SK-N-SH (cell line): ENCODE data around the gene HPCAL1. TPM values are rescaled to one million over a fixed set of nuclear protein-coding genes. Genes with fewer than 3 reads are reported as not detected.

ENCODE experiments used
- CTCF ChIA-PET: fragments of 300-600, 350-600 bp; formaldehyde crosslinking; extraction: SDS; loops from one replicate; lab custom pipeline; 2021; lab: Yijun Ruan, JAX
- POLR2A ChIA-PET: fragments of 350-600 bp; sonication (Branson Sonifier 250); formaldehyde crosslinking; extraction: SDS; loops from one replicate; lab custom pipeline; 2020; ENCODE audit warnings: antibody characterized with exemption, inconsistent platforms; lab: Yijun Ruan, JAX
- DNase-seq: peaks from one replicate; pipeline ENCODE4 v3.0.0; 2012
- H2AFZ ChIP-seq: fragments of 200-600 bp; sonication (generic); 2 replicates; pipeline ENCODE4 v1.8.1; 2016; ENCODE audit warnings: antibody characterized with exemption, mild to moderate bottlenecking, low read depth
- H3F3A ChIP-seq: fragments of 200-600 bp; sonication (generic); replicated peaks from 2 replicates; pipeline ENCODE3; 2016; ENCODE audit warnings: antibody characterized with exemption, mild to moderate bottlenecking; ENCODE audit not compliant: insufficient read depth
- H3K27ac ChIP-seq, 2 experiments: fragments of 200-500 bp in 1 of 2; fragments of 200-600 bp in 1 of 2; sonication (Bioruptor generic) in 1 of 2; sonication (generic), shearing (Covaris generic) in 1 of 2; 2 replicates each; pipeline versions ENCODE4 v1.5.1 to v1.6.1; 2014 to 2016; ENCODE audit warnings: low read depth in 2 of 2, inconsistent platforms in 1 of 2, low read length in 1 of 2, mild to moderate bottlenecking in 1 of 2, mixed read lengths in 1 of 2
- H3K27me3 ChIP-seq: fragments of 200-600 bp; sonication (generic), shearing (Covaris generic); 2 replicates; pipeline ENCODE4 v1.6.1; 2016; ENCODE audit warnings: mixed run types; ENCODE audit not compliant: insufficient read depth
- H3K36me3 ChIP-seq, 2 experiments: fragments of 200-500 bp in 1 of 2; fragments of 200-600 bp in 1 of 2; sonication (Bioruptor generic) in 1 of 2; sonication (generic) in 1 of 2; replicated peaks in 1 of 2; 2 replicates each; pipeline versions ENCODE3 to v1.5.1; 2014 to 2016; ENCODE audit warnings: low read length in 1 of 2, mild to moderate bottlenecking in 1 of 2; ENCODE audit not compliant: insufficient read depth in 2 of 2, control insufficient read depth in 1 of 2
- H3K4me1 ChIP-seq, 2 experiments: fragments of 200-500 bp in 1 of 2; fragments of 200-600 bp in 1 of 2; sonication (Bioruptor generic) in 1 of 2; sonication (generic), shearing (Covaris generic) in 1 of 2; 2 replicates each; pipeline versions ENCODE4 v1.5.1 to v1.6.1; 2014 to 2016; ENCODE audit warnings: low read depth in 1 of 2, low read length in 1 of 2, mixed run types in 1 of 2; ENCODE audit not compliant: insufficient read depth in 2 of 2, control insufficient read depth in 1 of 2
- H3K4me2 ChIP-seq: fragments of 200-600 bp; sonication (generic), shearing (Covaris generic); 2 replicates; pipeline ENCODE4 v1.6.1; 2017; ENCODE audit warnings: mixed run types
- H3K4me3 ChIP-seq, 2 experiments: fragments of 200-500 bp in 1 of 2; fragments of 200-600 bp in 1 of 2; sonication (Bioruptor generic) in 1 of 2; sonication (generic), shearing (Covaris generic) in 1 of 2; 2 replicates each; pipeline versions ENCODE4 v1.5.1 to v1.8.1; 2014 to 2016; ENCODE audit warnings: low read depth in 2 of 2, inconsistent platforms in 1 of 2, low read length in 1 of 2, mild to moderate bottlenecking in 1 of 2, mixed read lengths in 1 of 2, moderate library complexity in 1 of 2
- H3K79me2 ChIP-seq: fragments of 200-600 bp; sonication (generic); 2 replicates; pipeline ENCODE4 v1.8.1; 2017; ENCODE audit warnings: mild to moderate bottlenecking; ENCODE audit not compliant: insufficient read depth
- H3K9ac ChIP-seq: fragments of 200-600 bp; sonication (generic); 2 replicates; pipeline ENCODE4 v1.6.1; 2017; ENCODE audit warnings: mixed run types
- H3K9me2 ChIP-seq: fragments of 200-600 bp; sonication (generic); 2 replicates; pipeline ENCODE4 v1.6.1; 2017; ENCODE audit warnings: mixed run types
- H3K9me3 ChIP-seq: fragments of 200-600 bp; sonication (generic); 2 replicates; pipeline ENCODE4 v1.6.1; 2017; ENCODE audit warnings: mixed run types, mild to moderate bottlenecking, moderate library complexity
- H4K20me1 ChIP-seq: fragments of 200-600 bp; sonication (generic); 2 replicates; pipeline ENCODE4 v1.6.1; 2017; ENCODE audit warnings: mild to moderate bottlenecking, mixed run types; ENCODE audit not compliant: insufficient read depth
- CHD2 ChIP-seq: fragments of 150-350 bp; IDR thresholded peaks from 2 replicates; pipeline ENCODE4 v1.6.1; 2018; ENCODE audit warnings: low read length; ENCODE audit not compliant: partially characterized antibody
- CTCF ChIP-seq: fragments of 200-600 bp; sonication (generic); IDR thresholded peaks from 2 replicates; pipeline ENCODE4 v1.6.1; 2017; ENCODE audit warnings: antibody characterized with exemption, mild to moderate bottlenecking, moderate library complexity
- GABPA ChIP-seq: IDR thresholded peaks from 2 replicates; pipeline ENCODE4 v1.4.0; 2012; ENCODE audit warnings: low read depth, mild to moderate bottlenecking
- IRF3 ChIP-seq: fragments of 150-350 bp; IDR thresholded peaks from 2 replicates; pipeline ENCODE4 v1.6.1; 2016; ENCODE audit warnings: mild to moderate bottlenecking, low read depth, low read length
- JUND ChIP-seq: IDR thresholded peaks from 2 replicates; pipeline ENCODE4 v1.4.0; 2012
- MEF2A ChIP-seq: IDR thresholded peaks from 2 replicates; pipeline ENCODE4 v1.4.0; 2012; ENCODE audit warnings: low read depth, borderline replicate concordance
- MXI1 ChIP-seq: IDR thresholded peaks from 2 replicates; pipeline ENCODE4 v1.6.1; 2012; ENCODE audit warnings: mild to moderate bottlenecking, low read depth, low read length, improper control_type of control experiment
- NFIC ChIP-seq: IDR thresholded peaks from 2 replicates; pipeline ENCODE4 v1.4.0; 2012; ENCODE audit warnings: borderline replicate concordance
- NRF1 ChIP-seq: IDR thresholded peaks from 2 replicates; pipeline ENCODE4 v1.6.1; 2012; ENCODE audit warnings: low read depth, mild to moderate bottlenecking, low read length
- POLR2AphosphoS5 ChIP-seq: IDR thresholded peaks from 2 replicates; pipeline ENCODE4 v1.6.1; 2012; ENCODE audit warnings: low read depth, low read length
- RCOR1 ChIP-seq: fragments of 150-350 bp; IDR thresholded peaks from 2 replicates; pipeline ENCODE4 v1.6.1; 2017; ENCODE audit warnings: antibody characterized with exemption, low read length
- REST ChIP-seq: IDR thresholded peaks from 2 replicates; pipeline ENCODE4 v1.6.1; 2012; ENCODE audit warnings: mild to moderate bottlenecking, low read depth, low read length, moderate library complexity
- RFX5 ChIP-seq: IDR thresholded peaks from 2 replicates; pipeline ENCODE4 v1.6.1; 2012; ENCODE audit warnings: mild to moderate bottlenecking, improper control_type of control experiment, low read length
- RXRA ChIP-seq: IDR thresholded peaks from 2 replicates; pipeline ENCODE4 v1.4.0; 2012; ENCODE audit warnings: low read depth, mild to moderate bottlenecking, borderline replicate concordance
- SIN3A ChIP-seq: IDR thresholded peaks from 2 replicates; pipeline ENCODE4 v1.6.1; 2012; ENCODE audit warnings: low read depth, mild to moderate bottlenecking, low read length, moderate library complexity, borderline replicate concordance
- USF1 ChIP-seq: IDR thresholded peaks from 2 replicates; pipeline ENCODE4 v1.4.0; 2012; ENCODE audit warnings: low read depth, borderline replicate concordance
- USF2 ChIP-seq: fragments of 150-350 bp; IDR thresholded peaks from 2 replicates; pipeline ENCODE4 v1.6.1; 2017; ENCODE audit warnings: antibody characterized with exemption, low read length, low read depth, borderline replicate concordance
- WGBS: methylation state at CpG from one replicate; pipeline ENCODE4 v1.1.6; 2017; ENCODE audit warnings: low lambda C conversion rate; 5-methylcytosine and 5-hydroxymethylcytosine counted together
- polyA plus RNA-seq, 3 experiments: library from polyadenylated mRNA; depleted of rRNA; stranded (reverse); fragments of >200 nt; gene quantifications; 2 replicates each; pipeline ENCODE4 v1.2.3, GENCODE V29; 2012

Gene HPCAL1
- polyA plus RNA-seq, 1 of the 3 experiments (the other 2 are of a cell fraction), result 77.0 TPM

GRCh38 chr2:10370390-10370789 lies 67.7 kb downstream of the HPCAL1 start:
- no peak overlapping the region for H3K4me3 ChIP-seq
- no peaks in the 10 kb centered on the region for H3K36me3 ChIP-seq
- no peak overlapping the region for H2AFZ ChIP-seq
- peaks cover 0 to 78% of the 10 kb centered on the region in 2 experiments; a peak in 1 of 4 replicates for H3K4me1 ChIP-seq
- TF ChIP-seq MEF2A, result no peak
- TF ChIP-seq NFIC, result no peak
- no peak for TF ChIP-seq CHD2
- TF ChIP-seq POLR2AphosphoS5, result no peak
- TF ChIP-seq SIN3A, result no peak
- TF ChIP-seq RFX5, result no peak
- no peak for TF ChIP-seq USF2
- no peak for TF ChIP-seq IRF3
- H3F3A ChIP-seq, result no peaks in the 10 kb centered on the region
- no peak overlapping the region for H3K9ac ChIP-seq
- peak; percentile 61 for DNase-seq
- no peak overlapping the region; a peak in 1 of 4 replicates for H3K27ac ChIP-seq
- ChIA-PET CTCF (no interaction called here), POLR2A (no interaction called here)
- no peaks in the 10 kb centered on the region for H3K27me3 ChIP-seq
- H3K9me2 ChIP-seq, result no peaks in the 10 kb centered on the region
- H3K4me2 ChIP-seq, result no peak overlapping the region
- H4K20me1 ChIP-seq, result peaks cover 14% of the 10 kb centered on the region; the same call in 1 of the 2 replicates
- H3K9me3 ChIP-seq, result no peaks in the 10 kb centered on the region
- no peaks in the 10 kb centered on the region for H3K79me2 ChIP-seq
- WGBS, result 78% methylated on average over 1 of the region's 1 CpG

- CTCF ChIA-PET, result no interaction called here
- TF ChIP-seq IRF3 (no peak), CTCF (no peak), GABPA (no peak), MXI1 (no peak), JUND (no peak), RCOR1 (no peak), NRF1 (no peak), USF2 (no peak), RXRA (no peak), SIN3A (no peak), USF1 (no peak), REST (no peak)
Measured at GRCh38 chr2:10370895-10371294, 68.2 kb downstream of the HPCAL1 start.

More at GRCh38 chr2:10370895-10371294, 68.2 kb downstream of the HPCAL1 start:
- peaks cover 0 to 82% of the 10 kb centered on the region in 2 experiments; a peak in 1 of 4 replicates for H3K4me1 ChIP-seq
- peaks cover 14% of the 10 kb centered on the region; the same call in 1 of the 2 replicates for H4K20me1 ChIP-seq
- H3F3A ChIP-seq, result no peaks in the 10 kb centered on the region
- H3K36me3 ChIP-seq, result no peaks in the 10 kb centered on the region
- H3K4me3 ChIP-seq, result no peak overlapping the region
- 90% methylated on average over 5 of the region's 6 CpGs for WGBS
- H3K9ac ChIP-seq, result no peak overlapping the region
- no peak overlapping the region for H2AFZ ChIP-seq
- H3K27me3 ChIP-seq, result no peaks in the 10 kb centered on the region
- H3K9me3 ChIP-seq, result no peaks in the 10 kb centered on the region
- no peaks in the 10 kb centered on the region for H3K79me2 ChIP-seq
- no peak overlapping the region; a peak in 1 of 4 replicates for H3K27ac ChIP-seq
- no peaks in the 10 kb centered on the region for H3K9me2 ChIP-seq
- POLR2A ChIA-PET, result no interaction called here
- H3K4me2 ChIP-seq, result no peak overlapping the region
- no peak for DNase-seq
